ENCODE results near the gene DNAH2.

DNA sequence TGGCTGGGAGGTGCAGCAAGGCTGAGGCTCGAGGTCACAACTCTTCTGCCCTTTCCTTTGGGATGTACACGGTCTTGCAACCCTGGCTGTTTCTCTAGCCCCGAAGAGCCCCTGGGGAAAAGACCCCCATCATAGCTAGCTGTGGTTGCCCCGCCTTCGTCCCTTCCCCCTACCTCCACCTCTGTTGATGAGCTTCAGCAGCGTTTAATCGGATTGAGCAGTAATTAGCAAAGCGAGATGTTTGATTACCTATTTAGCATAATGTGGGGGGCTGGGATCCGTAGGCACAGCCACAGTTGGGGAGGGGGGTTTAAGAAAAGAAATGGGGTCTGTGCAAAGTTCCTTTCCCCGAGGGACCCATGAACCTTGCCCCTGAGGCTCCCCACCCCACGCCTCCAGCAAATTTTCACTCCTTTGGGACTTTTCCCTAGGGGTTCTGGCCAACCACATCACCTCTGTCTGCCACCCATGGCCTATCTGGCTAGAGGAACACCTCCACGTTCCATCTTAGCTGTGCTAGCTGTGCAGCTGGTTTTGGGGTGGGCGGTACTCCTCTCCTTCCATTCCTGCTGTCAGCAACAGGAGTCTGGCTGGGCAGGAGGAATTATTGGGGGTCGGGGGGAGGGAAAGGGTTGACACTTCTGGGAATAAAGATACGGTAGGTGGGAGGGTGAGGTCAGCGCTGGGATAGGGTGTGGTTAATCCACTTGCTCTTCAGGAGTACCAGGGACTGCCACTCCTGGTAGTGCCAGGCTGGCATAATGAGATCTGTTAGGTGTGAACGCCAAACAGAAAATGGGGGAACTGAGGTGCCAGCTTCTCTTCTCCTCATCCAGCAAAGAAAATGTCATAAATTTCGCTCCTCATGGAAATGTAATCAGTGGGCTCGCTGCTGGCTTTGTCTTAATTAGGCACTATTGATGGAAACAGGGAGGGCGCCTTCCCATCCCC, 1.3 kb upstream of the DNAH2 start:
- no peak for TF ChIP-seq POLR2A (IDR thresholded peaks at IDR 0.05)
- TF ChIP-seq, protein P1, sequence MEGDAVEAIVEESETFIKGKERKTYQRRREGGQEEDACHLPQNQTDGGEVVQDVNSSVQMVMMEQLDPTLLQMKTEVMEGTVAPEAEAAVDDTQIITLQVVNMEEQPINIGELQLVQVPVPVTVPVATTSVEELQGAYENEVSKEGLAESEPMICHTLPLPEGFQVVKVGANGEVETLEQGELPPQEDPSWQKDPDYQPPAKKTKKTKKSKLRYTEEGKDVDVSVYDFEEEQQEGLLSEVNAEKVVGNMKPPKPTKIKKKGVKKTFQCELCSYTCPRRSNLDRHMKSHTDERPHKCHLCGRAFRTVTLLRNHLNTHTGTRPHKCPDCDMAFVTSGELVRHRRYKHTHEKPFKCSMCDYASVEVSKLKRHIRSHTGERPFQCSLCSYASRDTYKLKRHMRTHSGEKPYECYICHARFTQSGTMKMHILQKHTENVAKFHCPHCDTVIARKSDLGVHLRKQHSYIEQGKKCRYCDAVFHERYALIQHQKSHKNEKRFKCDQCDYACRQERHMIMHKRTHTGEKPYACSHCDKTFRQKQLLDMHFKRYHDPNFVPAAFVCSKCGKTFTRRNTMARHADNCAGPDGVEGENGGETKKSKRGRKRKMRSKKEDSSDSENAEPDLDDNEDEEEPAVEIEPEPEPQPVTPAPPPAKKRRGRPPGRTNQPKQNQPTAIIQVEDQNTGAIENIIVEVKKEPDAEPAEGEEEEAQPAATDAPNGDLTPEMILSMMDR (IDR thresholded peaks at IDR 0.05), result no peak

Measured in testis (tissue), 2 donors.